Measurements from ENCODE around the gene LIPN.

DNA sequence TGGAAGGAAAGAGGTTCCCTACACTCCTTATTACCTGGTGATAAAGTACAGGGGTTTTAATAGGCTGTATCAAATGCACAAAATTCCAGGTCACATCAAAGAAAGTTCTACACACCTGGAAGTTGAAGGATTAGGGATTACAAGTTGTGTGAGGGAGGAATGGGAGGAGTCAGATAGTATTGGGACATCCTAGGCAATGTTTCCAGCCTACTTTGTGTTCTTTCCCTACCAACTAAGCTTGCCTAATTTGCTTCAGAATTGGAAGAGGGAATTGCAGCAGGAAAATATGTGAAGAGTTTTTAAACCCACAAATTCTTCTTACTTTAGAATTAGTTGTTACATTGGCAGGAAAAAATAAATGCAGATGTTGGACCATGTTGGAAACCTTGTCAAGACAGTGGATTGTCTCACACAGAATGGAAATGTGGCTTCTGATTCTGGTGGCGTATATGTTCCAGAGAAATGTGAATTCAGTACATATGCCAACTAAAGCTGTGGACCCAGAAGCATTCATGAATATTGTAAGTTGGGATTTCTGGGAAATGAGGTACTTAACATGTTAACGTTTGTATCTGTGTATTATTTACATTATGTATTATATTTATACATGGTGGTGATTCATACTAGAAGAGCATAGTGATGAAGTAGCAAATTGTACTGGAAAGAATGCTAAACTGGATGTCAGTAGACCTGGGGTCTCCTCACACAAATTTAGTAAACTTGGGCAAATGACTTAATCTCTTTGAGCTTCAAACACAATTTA is 42.9 kb downstream of the LIPN start, which contains the start of gene LIPM:
- TF ChIP-seq RAD21 (IDR thresholded peaks at IDR 0.05) = no peak
- TF ChIP-seq, protein P1, sequence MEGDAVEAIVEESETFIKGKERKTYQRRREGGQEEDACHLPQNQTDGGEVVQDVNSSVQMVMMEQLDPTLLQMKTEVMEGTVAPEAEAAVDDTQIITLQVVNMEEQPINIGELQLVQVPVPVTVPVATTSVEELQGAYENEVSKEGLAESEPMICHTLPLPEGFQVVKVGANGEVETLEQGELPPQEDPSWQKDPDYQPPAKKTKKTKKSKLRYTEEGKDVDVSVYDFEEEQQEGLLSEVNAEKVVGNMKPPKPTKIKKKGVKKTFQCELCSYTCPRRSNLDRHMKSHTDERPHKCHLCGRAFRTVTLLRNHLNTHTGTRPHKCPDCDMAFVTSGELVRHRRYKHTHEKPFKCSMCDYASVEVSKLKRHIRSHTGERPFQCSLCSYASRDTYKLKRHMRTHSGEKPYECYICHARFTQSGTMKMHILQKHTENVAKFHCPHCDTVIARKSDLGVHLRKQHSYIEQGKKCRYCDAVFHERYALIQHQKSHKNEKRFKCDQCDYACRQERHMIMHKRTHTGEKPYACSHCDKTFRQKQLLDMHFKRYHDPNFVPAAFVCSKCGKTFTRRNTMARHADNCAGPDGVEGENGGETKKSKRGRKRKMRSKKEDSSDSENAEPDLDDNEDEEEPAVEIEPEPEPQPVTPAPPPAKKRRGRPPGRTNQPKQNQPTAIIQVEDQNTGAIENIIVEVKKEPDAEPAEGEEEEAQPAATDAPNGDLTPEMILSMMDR (IDR thresholded peaks at IDR 0.05; ENCODE audit: low read depth, low read length, missing input control) = no peak
